Panc1 (cell line): ENCODE results near the gene APOB. TPM values are rescaled to one million over a fixed set of nuclear protein-coding genes. Genes with fewer than 3 reads are reported as not detected.

Experiments
- ATAC-seq: fragments of 200-7000 bp; cut with Tn5 transposase; 2 replicates; pipeline ENCODE4 v1.9.1; 2020; ENCODE audit warnings: mild to moderate bottlenecking, moderate library complexity
- BruUV-seq: library from RNA; stranded (reverse); fragments of 400-500 nt; replicated peaks from 2 replicates; lab custom pipeline; 2021; lab: Mats Ljungman, UMichigan
- CTCF ChIA-PET: fragments of 300-600 bp; sonication (Branson Sonifier 250); formaldehyde crosslinking; loops from one replicate; lab custom pipeline; 2022; ENCODE audit warnings: antibody characterized with exemption; lab: Charles Lee
- POLR2A ChIA-PET: fragments of 300-600 bp; sonication (Branson Sonifier 250); formaldehyde crosslinking; loops from one replicate; lab custom pipeline; 2022; ENCODE audit warnings: antibody characterized with exemption; lab: Charles Lee
- DNase-seq: peaks from one replicate; pipeline ENCODE4 v3.0.0-alpha.2; 2010; ENCODE audit warnings: low read depth, low spot score
- H3K27ac ChIP-seq: 2 replicates; pipeline ENCODE4 v1.5.1; 2011; ENCODE audit warnings: mild to moderate bottlenecking, low read length, inconsistent platforms
- H3K27me3 ChIP-seq: fragments of 200-500 bp; sonication (Bioruptor generic); 2 replicates; pipeline ENCODE4 v1.6.0; 2014; ENCODE audit warnings: low read length, inconsistent platforms; ENCODE audit not compliant: control insufficient read depth, insufficient read depth
- H3K36me3 ChIP-seq: fragments of 200-500 bp; sonication (Bioruptor generic); 2 replicates; pipeline ENCODE4 v1.5.1; 2014; ENCODE audit warnings: inconsistent platforms, mild to moderate bottlenecking, low read length, moderate library complexity; ENCODE audit not compliant: control insufficient read depth, insufficient read depth
- H3K4me1 ChIP-seq: 2 replicates; pipeline ENCODE4 v1.5.1; 2011; ENCODE audit warnings: inconsistent platforms, mild to moderate bottlenecking, low read length, moderate library complexity; ENCODE audit not compliant: control insufficient read depth, insufficient read depth
- H3K4me3 ChIP-seq, 2 experiments: 2 replicates each; pipeline ENCODE4 v1.5.1; 2011 to 2012; ENCODE audit warnings: low read depth in 2 of 2, low read length in 2 of 2, mild to moderate bottlenecking in 2 of 2, inconsistent platforms in 1 of 2, moderate library complexity in 1 of 2
- H3K9me3 ChIP-seq: fragments of 200-500 bp; sonication (Bioruptor generic); 2 replicates; pipeline ENCODE4 v1.5.1; 2014; ENCODE audit warnings: low read depth, mild to moderate bottlenecking, inconsistent platforms, low read length, moderate library complexity; ENCODE audit not compliant: control insufficient read depth, insufficient read depth
- POLR2AphosphoS5 ChIP-seq: IDR thresholded peaks from 2 replicates; pipeline ENCODE4 v1.6.1; 2012; ENCODE audit warnings: mild to moderate bottlenecking, low read depth, low read length, moderate library complexity
- REST ChIP-seq, 2 experiments: IDR thresholded peaks; 2 replicates each; pipeline ENCODE4 v1.6.1; 2011 to 2012; ENCODE audit warnings: low read depth in 2 of 2, control low read depth in 1 of 2, low read length in 1 of 2, mild to moderate bottlenecking in 1 of 2, moderate library complexity in 1 of 2; ENCODE audit not compliant: insufficient read depth in 1 of 2
- SIN3A ChIP-seq: IDR thresholded peaks from 2 replicates; pipeline ENCODE4 v1.6.1; 2012; ENCODE audit warnings: low read depth, mild to moderate bottlenecking, low read length, moderate library complexity, borderline replicate concordance; ENCODE audit not compliant: insufficient read depth
- TCF7L2 ChIP-seq: IDR thresholded peaks from 2 replicates; pipeline ENCODE4 v1.6.1; 2011; ENCODE audit warnings: mild to moderate bottlenecking, low read depth, low read length, inconsistent platforms
- in situ Hi-C: cut with HindIII; loops from 2 replicates; pipeline ENCODE4 v1.10.0; 2016; ENCODE audit warnings: low sequenced_read_pairs, low pct_unique_long_range_greater_than_20kb
- intact Hi-C: fragments of 100-400 bp; cut with micrococcal nuclease; formaldehyde crosslinking; loops from one replicate; pipeline ENCODE4 v1.10.0; 2022; ENCODE audit not compliant: unreplicated experiment
- total RNA-seq: library from RNA; stranded (reverse); gene quantifications from one replicate; pipeline ENCODE4 v1.2.1, GENCODE V29; 2021; ENCODE audit not compliant: unreplicated experiment
- TF ChIP-seq, protein P1 (sequence below): fragments of 450-650 bp; IDR thresholded peaks from 2 replicates; pipeline ENCODE4 v1.5.1; 2017; ENCODE audit warnings: mild to moderate bottlenecking

Gene APOB
- total RNA-seq, 1 experiment from 2014 or later: 1.2 TPM

DNA sequence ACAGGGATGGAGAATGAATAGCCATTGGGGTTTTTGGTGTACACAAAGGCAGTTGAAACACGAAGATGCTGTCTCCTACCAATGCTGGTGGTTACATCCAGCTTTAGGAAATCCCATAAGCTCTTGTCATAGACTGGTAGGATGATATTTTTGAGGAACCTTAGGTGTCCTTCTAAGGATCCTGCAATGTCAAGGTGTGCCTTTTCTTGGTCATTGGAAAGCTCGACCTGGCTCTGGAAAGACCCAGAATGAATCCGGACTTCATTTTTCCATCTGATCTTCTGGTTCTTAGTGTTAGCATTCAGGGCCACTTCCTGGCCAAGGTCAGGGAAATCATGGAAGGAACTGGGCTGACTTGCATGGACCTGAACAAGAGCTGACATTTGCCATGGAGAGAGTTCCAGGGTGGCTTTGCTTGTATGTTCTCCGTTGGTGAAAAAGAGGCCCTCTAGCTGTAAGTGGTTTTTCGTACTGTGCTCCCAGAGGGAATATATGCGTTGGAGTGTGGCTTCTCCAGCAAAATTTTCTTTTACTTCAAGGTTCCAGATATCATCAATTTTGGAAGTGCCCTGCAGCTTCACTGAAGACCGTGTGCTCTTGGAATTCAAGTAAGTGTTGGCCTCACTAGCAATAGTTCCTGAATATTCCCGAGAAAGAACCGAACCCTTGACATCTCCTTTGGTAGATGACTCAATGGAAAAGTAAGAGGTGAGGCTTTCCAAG is 38.0 kb downstream of the APOB start:
- Histone ChIP-seq H3K27me3 (peaks cover 4% of the 10 kb centered on the region), H3K36me3 (no peaks in the 10 kb centered on the region), H3K4me1 (peaks cover 2% of the 10 kb centered on the region; the same call in 1 of the 2 replicates), H3K4me3 (no peak overlapping the region), H3K27ac (no peak overlapping the region), H3K9me3 (no peaks in the 10 kb centered on the region)
- no peak for TF ChIP-seq POLR2AphosphoS5
- no peak for TF ChIP-seq SIN3A
- no peak for TF ChIP-seq REST (IDR thresholded peaks at IDR 0.05; ENCODE audit: insufficient read depth in 1 of 2, low read depth in 2 of 2, low read length in 1 of 2)
- TF ChIP-seq, protein P1, sequence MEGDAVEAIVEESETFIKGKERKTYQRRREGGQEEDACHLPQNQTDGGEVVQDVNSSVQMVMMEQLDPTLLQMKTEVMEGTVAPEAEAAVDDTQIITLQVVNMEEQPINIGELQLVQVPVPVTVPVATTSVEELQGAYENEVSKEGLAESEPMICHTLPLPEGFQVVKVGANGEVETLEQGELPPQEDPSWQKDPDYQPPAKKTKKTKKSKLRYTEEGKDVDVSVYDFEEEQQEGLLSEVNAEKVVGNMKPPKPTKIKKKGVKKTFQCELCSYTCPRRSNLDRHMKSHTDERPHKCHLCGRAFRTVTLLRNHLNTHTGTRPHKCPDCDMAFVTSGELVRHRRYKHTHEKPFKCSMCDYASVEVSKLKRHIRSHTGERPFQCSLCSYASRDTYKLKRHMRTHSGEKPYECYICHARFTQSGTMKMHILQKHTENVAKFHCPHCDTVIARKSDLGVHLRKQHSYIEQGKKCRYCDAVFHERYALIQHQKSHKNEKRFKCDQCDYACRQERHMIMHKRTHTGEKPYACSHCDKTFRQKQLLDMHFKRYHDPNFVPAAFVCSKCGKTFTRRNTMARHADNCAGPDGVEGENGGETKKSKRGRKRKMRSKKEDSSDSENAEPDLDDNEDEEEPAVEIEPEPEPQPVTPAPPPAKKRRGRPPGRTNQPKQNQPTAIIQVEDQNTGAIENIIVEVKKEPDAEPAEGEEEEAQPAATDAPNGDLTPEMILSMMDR: no peak
- no peak for TF ChIP-seq TCF7L2
- ChIA-PET POLR2A (no interaction called here), CTCF (no interaction called here)
- in situ Hi-C loops: no loop called here
- no peak for DNase-seq
- no TSS peak for BruUV-seq
- ATAC-seq: no peak
- intact Hi-C loops: no loop called here

DNA sequence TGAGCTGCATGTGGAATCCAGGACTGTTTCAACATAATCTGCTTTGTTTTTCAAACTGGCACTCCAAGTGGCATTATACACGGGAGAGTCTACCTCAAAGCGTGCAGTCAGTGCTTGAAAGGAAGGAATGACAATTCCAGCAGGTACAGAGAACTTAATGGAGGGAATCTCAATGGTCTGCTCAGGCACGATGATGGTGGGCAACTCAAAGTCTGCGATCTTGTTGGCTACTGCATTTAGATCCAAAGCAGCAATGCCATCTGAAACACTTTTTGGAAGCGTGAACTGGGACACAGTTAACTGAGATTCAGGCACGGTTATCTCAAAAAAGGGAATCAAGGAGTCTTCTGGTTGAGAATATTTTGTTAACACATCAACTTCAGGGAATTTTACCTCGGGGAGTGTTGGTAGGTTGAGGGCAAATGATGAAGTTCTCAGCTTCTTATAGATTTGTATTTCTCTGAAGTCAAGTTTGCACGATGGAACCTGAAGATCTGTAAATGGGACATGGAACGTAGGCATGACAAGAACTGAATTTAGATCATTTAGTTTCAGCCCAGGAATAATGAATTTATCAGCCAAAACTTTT is 38.7 kb downstream of the APOB start:
- CTCF ChIA-PET: interaction anchor here (1.2 kb wide), 1 partner anchor 11 kb away, joined by 3 read pairs; no protein-coding TSS in a partner anchor
- intact Hi-C loops: no loop called here
- BruUV-seq: no TSS peak
- POLR2A ChIA-PET: no interaction called here
- Histone ChIP-seq H3K27ac (no peak overlapping the region), H3K9me3 (no peaks in the 10 kb centered on the region), H3K27me3 (peaks cover 4% of the 10 kb centered on the region), H3K36me3 (no peaks in the 10 kb centered on the region), H3K4me3 (no peak overlapping the region), H3K4me1 (peaks cover 2% of the 10 kb centered on the region; the same call in 1 of the 2 replicates)
- in situ Hi-C loops: no loop called here
- no peak for TF ChIP-seq SIN3A
- TF ChIP-seq, protein P1: no peak
- TF ChIP-seq REST (IDR thresholded peaks at IDR 0.05; ENCODE audit: insufficient read depth in 1 of 2, low read depth in 2 of 2, low read length in 1 of 2): no peak
- no peak for TF ChIP-seq POLR2AphosphoS5
- TF ChIP-seq TCF7L2: no peak
- ATAC-seq (no peak), DNase-seq (no peak)
